Loucy (cell line): ENCODE results near the gene IL21R.

Experiments
- H2AFZ ChIP-seq: fragments of 200-600 bp; sonication (generic); 2 replicates; pipeline ENCODE4 v1.6.0; 2016; ENCODE audit warnings: antibody characterized with exemption, mild to moderate bottlenecking, low read length, moderate library complexity
- H3F3A ChIP-seq: fragments of 200-600 bp; 2 replicates; pipeline ENCODE4 v1.6.0; 2016; ENCODE audit warnings: antibody characterized with exemption, low read depth, mild to moderate bottlenecking
- H3K27me3 ChIP-seq: fragments of 200-600 bp; sonication (generic); 2 replicates; pipeline ENCODE4 v1.6.1; 2014; ENCODE audit warnings: low read length, mild to moderate bottlenecking; ENCODE audit not compliant: insufficient read depth, poor library complexity, severe bottlenecking
- H3K36me3 ChIP-seq: fragments of 200-600 bp; sonication (generic); 2 replicates; pipeline ENCODE4 v1.6.1; 2016; ENCODE audit warnings: low read length; ENCODE audit not compliant: insufficient read depth
- H3K4me1 ChIP-seq: fragments of 200-600 bp; sonication (generic); 2 replicates; pipeline ENCODE4 v1.5.1; 2014; ENCODE audit warnings: low read length, mild to moderate bottlenecking; ENCODE audit not compliant: insufficient read depth, poor library complexity, severe bottlenecking
- H3K4me2 ChIP-seq: fragments of 200-600 bp; sonication (generic); 2 replicates; pipeline ENCODE4 v1.6.0; 2014; ENCODE audit warnings: antibody characterized with exemption, low read length, low read depth, mild to moderate bottlenecking; ENCODE audit not compliant: poor library complexity, severe bottlenecking
- H3K4me3 ChIP-seq: fragments of 200-600 bp; sonication (generic); 2 replicates; pipeline ENCODE4 v1.5.1; 2014; ENCODE audit warnings: low read length, mild to moderate bottlenecking, mixed read lengths; ENCODE audit not compliant: poor library complexity, severe bottlenecking
- H3K79me2 ChIP-seq: fragments of 200-600 bp; sonication (generic); 2 replicates; pipeline ENCODE4 v1.6.1; 2014; ENCODE audit warnings: low read length; ENCODE audit not compliant: insufficient read depth
- H3K9ac ChIP-seq: fragments of 200-600 bp; sonication (generic); 2 replicates; pipeline ENCODE4 v1.6.0; 2014; ENCODE audit warnings: mild to moderate bottlenecking, low read depth, low read length, moderate library complexity; ENCODE audit not compliant: poor library complexity, severe bottlenecking
- H3K9me2 ChIP-seq: fragments of 200-600 bp; sonication (generic); replicated peaks from 2 replicates; pipeline ENCODE4 v1.6.1; 2016; ENCODE audit warnings: low read depth, low read length, mixed read lengths
- H3K9me3 ChIP-seq: fragments of 200-600 bp; sonication (generic); 2 replicates; pipeline ENCODE4 v1.6.1; 2014; ENCODE audit warnings: mild to moderate bottlenecking, antibody characterized with exemption, low read length, low read depth; ENCODE audit not compliant: insufficient read depth
- H4K20me1 ChIP-seq: fragments of 200-600 bp; sonication (generic); 2 replicates; pipeline ENCODE4 v1.6.0; 2014; ENCODE audit warnings: antibody characterized with exemption, low read length, mild to moderate bottlenecking; ENCODE audit not compliant: insufficient read depth, poor library complexity, severe bottlenecking
- CTCF ChIP-seq: fragments of 200-600 bp; sonication (generic); conservative IDR thresholded peaks from 2 replicates; pipeline ENCODE4 v1.5.1; 2014; ENCODE audit warnings: mild to moderate bottlenecking, antibody characterized with exemption, low read length
- EZH2phosphoT487 ChIP-seq: fragments of 200-600 bp; IDR thresholded peaks from 2 replicates; pipeline ENCODE4 v1.6.1; 2018; ENCODE audit warnings: antibody characterized with exemption, mild to moderate bottlenecking, moderate library complexity, borderline replicate concordance

Gene IL21R

DNA sequence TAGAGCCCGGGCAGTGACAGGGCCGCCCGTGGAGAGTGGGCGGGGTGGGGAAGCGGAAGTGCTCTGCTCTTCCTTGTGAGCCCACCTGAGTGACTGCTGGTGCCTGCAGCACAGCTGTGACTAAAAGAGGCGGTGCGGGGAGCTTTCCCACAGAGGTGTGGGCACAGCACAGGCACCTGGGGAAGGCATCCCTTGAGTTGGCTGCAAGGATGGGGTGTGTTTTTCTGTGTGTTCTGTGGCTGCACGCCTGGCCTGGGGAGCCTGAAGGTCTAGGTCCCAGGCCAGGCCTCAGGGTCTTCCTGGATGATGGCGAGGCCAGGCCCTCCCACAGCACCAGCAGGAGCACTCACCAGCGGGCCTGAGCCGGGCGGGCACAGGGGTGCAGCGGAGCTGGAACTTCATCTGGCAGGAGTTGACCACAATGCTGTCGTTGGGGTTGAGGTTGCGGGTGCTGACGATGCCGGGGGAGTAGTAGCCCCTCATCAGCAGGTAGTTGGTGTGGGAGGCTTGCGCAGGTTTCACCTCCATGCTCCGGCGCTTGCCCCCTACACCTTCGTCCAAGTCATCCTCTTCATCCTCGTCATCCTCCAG is 67.1 kb downstream of the IL21R start:
- H4K20me1 ChIP-seq: no peaks in the 10 kb centered on the region
- no peaks in the 10 kb centered on the region for H3K27me3 ChIP-seq
- no peaks in the 10 kb centered on the region for H3K4me1 ChIP-seq
- H3K9ac ChIP-seq: no peak overlapping the region
- H3K9me3 ChIP-seq: no peaks in the 10 kb centered on the region
- no peak overlapping the region for H2AFZ ChIP-seq
- H3K9me2 ChIP-seq: no peaks in the 10 kb centered on the region
- TF ChIP-seq EZH2phosphoT487: no peak
- TF ChIP-seq CTCF: no peak
- no peaks in the 10 kb centered on the region for H3F3A ChIP-seq
- no peak overlapping the region for H3K4me2 ChIP-seq
- no peaks in the 10 kb centered on the region for H3K79me2 ChIP-seq
- H3K4me3 ChIP-seq: no peak overlapping the region
- peaks cover 90% of the 10 kb centered on the region; the same call in 1 of the 2 replicates for H3K36me3 ChIP-seq

DNA sequence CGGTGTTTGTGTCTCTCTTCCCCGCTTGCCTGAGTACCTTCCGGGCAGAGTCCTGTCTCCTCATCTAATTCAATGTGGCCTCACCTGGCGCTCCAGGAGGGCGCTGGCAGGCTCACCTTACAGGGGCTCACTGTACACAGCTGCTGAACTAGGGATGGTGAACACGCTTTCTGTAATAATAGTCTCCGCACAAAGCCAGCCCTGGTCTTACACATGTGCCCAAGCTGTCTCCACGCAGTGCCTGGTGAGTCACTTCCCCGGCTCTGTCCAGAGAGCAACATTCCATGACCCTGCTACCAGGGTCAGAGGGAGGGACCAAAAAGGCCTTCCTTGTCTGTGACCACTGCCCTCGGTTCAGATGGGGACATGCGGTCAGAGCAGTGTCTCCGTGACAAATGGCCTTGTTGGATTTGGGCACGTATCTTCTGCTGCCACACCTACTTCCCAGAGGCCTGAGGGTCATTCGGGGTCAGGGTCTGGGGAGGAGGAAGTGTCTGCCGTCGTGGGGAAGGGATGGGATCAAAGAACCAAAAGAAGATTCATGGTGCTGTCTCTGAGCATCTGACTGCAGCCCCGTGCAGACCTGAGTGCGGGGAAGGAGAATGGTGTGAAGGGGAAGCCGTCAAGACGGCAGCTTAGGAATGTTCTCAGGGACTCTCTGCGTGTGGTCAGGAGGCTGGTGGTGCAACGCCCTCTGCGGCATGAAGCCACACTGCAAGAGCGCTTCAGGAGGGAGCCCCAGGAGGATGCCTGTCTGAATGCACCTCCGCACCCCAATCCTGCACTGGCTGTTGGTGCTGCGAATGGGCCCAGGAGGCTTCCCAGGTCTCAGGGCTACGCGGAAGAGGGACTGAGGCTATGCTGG is 68.8 kb downstream of the IL21R start:
- Histone ChIP-seq H3K9me3 (no peaks in the 10 kb centered on the region), H3K79me2 (no peaks in the 10 kb centered on the region), H3K4me1 (no peaks in the 10 kb centered on the region), H3K4me2 (no peak overlapping the region), H3K4me3 (no peak overlapping the region), H3F3A (no peaks in the 10 kb centered on the region), H3K9me2 (no peaks in the 10 kb centered on the region), H2AFZ (no peak overlapping the region), H3K9ac (no peak overlapping the region), H4K20me1 (no peaks in the 10 kb centered on the region), H3K27me3 (no peaks in the 10 kb centered on the region), H3K36me3 (peaks cover 90% of the 10 kb centered on the region; the same call in 1 of the 2 replicates)
- TF ChIP-seq EZH2phosphoT487: no peak
- no peak for TF ChIP-seq CTCF

DNA sequence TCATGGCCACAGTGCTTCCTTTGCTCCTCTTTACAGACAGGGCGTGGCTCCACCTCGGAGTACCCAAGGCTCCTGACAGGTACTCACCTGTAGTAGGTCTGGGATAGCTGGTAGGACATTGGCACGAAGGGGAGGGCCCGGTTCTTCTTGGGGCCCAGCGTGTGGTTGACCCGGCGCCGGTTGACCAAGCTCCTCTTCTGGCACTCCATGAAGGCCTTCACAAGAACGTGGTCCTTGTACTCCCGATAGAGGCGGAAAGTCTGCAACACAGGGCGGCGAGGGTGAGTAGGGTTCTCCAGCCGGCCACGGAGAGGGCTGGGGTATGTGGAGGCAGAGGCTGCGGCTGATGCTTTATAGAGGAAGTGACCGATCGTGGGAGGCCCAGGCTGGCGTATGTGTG is 69.7 kb downstream of the IL21R start:
- Histone ChIP-seq H3K36me3 (peaks cover 93% of the 10 kb centered on the region; the same call in 1 of the 2 replicates), H3K27me3 (no peaks in the 10 kb centered on the region), H3K9ac (no peak overlapping the region)

More for the DNA sequence above, 69.7 kb downstream of the IL21R start:
- H3K4me3 ChIP-seq: no peak overlapping the region
- no peaks in the 10 kb centered on the region for H3K9me3 ChIP-seq
- H3K79me2 ChIP-seq: no peaks in the 10 kb centered on the region
- TF ChIP-seq CTCF (no peak), EZH2phosphoT487 (no peak)
- no peaks in the 10 kb centered on the region for H3F3A ChIP-seq
- H3K4me2 ChIP-seq: no peak overlapping the region
- no peak overlapping the region for H2AFZ ChIP-seq
- no peaks in the 10 kb centered on the region for H3K4me1 ChIP-seq
- H4K20me1 ChIP-seq: no peaks in the 10 kb centered on the region
- no peaks in the 10 kb centered on the region for H3K9me2 ChIP-seq
